Endothelial cell of umbilical vein (primary cell): ENCODE data around the gene DDX3X. TPM values are rescaled to one million over a fixed set of nuclear protein-coding genes. Genes with fewer than 3 reads are reported as not detected.
"Not testable (repeated sequence)": the region's sequence is repeated elsewhere in the genome, so short reads cannot be mapped to it uniquely, and the experiment has no call there.

ENCODE experiments used
- BruUV-seq: library from RNA; stranded (reverse); fragments of 400-500 nt; replicated peaks from 2 replicates; lab custom pipeline; 2021; lab: Mats Ljungman, UMichigan
- CTCF ChIA-PET: fragments of 300-600, 350-600 bp; sonication (Branson Sonifier 250); formaldehyde crosslinking; loops from one replicate; lab custom pipeline; 2021; ENCODE audit warnings: antibody characterized with exemption, inconsistent platforms; lab: Charles Lee
- POLR2A ChIA-PET: fragments of 300-600, 350-600 bp; sonication (Branson Sonifier 250); formaldehyde crosslinking; loops from one replicate; lab custom pipeline; 2021; ENCODE audit warnings: antibody characterized with exemption, inconsistent platforms; lab: Charles Lee
- DNase-seq: peaks from one replicate; pipeline ENCODE4 v3.0.0-alpha.2; 2011; ENCODE audit warnings: low read depth, low spot score
- FAIRE-seq: peaks from 2 replicates; lab custom pipeline; 2011; peaks lifted over from hg19 to GRCh38; lab: Jason Lieb, UNC
- H2AFZ ChIP-seq: 2 replicates; pipeline ENCODE4 v1.6.0; 2012; ENCODE audit warnings: low read depth, low read length, control low read depth, inconsistent platforms
- H3K27ac ChIP-seq: 2 replicates; pipeline ENCODE4 v1.5.1; 2011; ENCODE audit warnings: low read depth, mild to moderate bottlenecking, control low read depth, low read length, moderate library complexity; ENCODE audit not compliant: insufficient read depth
- H3K27me3 ChIP-seq, 2 experiments: 2 replicates each; pipeline versions ENCODE4 v1.6.0 to v1.6.1; 2011; ENCODE audit warnings: low read length in 2 of 2, mixed read lengths in 1 of 2; ENCODE audit not compliant: control insufficient read depth in 2 of 2, insufficient read depth in 2 of 2
- H3K36me3 ChIP-seq, 2 experiments: 2 replicates in 1 of 2; 3 replicates in 1 of 2; pipeline ENCODE4 v1.5.1; 2011; ENCODE audit warnings: low read length in 2 of 2, mild to moderate bottlenecking in 1 of 2, moderate library complexity in 1 of 2; ENCODE audit not compliant: control insufficient read depth in 2 of 2, insufficient read depth in 2 of 2; ENCODE audit errors: extremely low read depth in 1 of 2
- H3K4me1 ChIP-seq: 3 replicates; pipeline ENCODE4 v1.5.1; 2011; ENCODE audit warnings: mild to moderate bottlenecking, low read length; ENCODE audit not compliant: control insufficient read depth, insufficient read depth; ENCODE audit errors: extremely low read depth
- H3K4me2 ChIP-seq: 2 replicates; pipeline ENCODE4 v1.6.1; 2011; ENCODE audit warnings: low read length, control low read depth, mixed read lengths; ENCODE audit not compliant: insufficient read depth
- H3K4me3 ChIP-seq, 3 experiments: fragments of 200-600 bp in 1 of 3; sonication (generic), shearing (Covaris generic) in 1 of 3; replicated peaks in 1 of 3; 2 replicates each; pipeline ENCODE4 v1.5.1; 2011 to 2016; ENCODE audit warnings: control low read depth in 3 of 3, low read length in 3 of 3, mild to moderate bottlenecking in 2 of 3, inconsistent platforms in 1 of 3, low read depth in 1 of 3, moderate library complexity in 1 of 3; ENCODE audit not compliant: insufficient read depth in 1 of 3
- H3K79me2 ChIP-seq: 2 replicates; pipeline ENCODE4 v1.6.0; 2012; ENCODE audit warnings: low read length, inconsistent platforms; ENCODE audit not compliant: control insufficient read depth, insufficient read depth
- H3K9ac ChIP-seq: replicated peaks from 2 replicates; pipeline ENCODE3; 2011; ENCODE audit warnings: low read length, control low read depth; ENCODE audit not compliant: insufficient read depth; ENCODE audit errors: extremely low read depth
- H3K9me1 ChIP-seq: replicated peaks from 3 replicates; pipeline ENCODE4 v1.6.0; 2011; ENCODE audit warnings: mild to moderate bottlenecking, low read length; ENCODE audit not compliant: control insufficient read depth, insufficient read depth; ENCODE audit errors: extremely low read depth
- H3K9me3 ChIP-seq: replicated peaks from 2 replicates; pipeline ENCODE4 v1.5.1; 2012; ENCODE audit warnings: low read length, inconsistent platforms; ENCODE audit not compliant: control insufficient read depth, insufficient read depth
- H4K20me1 ChIP-seq: replicated peaks from 2 replicates; pipeline ENCODE3; 2011; ENCODE audit warnings: mild to moderate bottlenecking, low read length; ENCODE audit not compliant: control insufficient read depth, insufficient read depth; ENCODE audit errors: extremely low read depth
- EZH2 ChIP-seq: IDR thresholded peaks from 2 replicates; pipeline ENCODE4 v1.6.1; 2012; ENCODE audit warnings: borderline replicate concordance, low read depth, mild to moderate bottlenecking, moderate library complexity, low read length, inconsistent platforms; ENCODE audit not compliant: severe bottlenecking
- FOS ChIP-seq: IDR thresholded peaks from 2 replicates; pipeline ENCODE4 v1.6.1; 2011; ENCODE audit warnings: mild to moderate bottlenecking, low read length, moderate library complexity, borderline replicate concordance; ENCODE audit not compliant: insufficient read depth
- GATA2 ChIP-seq: IDR thresholded peaks from 2 replicates; pipeline ENCODE4 v1.7.0; 2011; ENCODE audit warnings: low read depth, mild to moderate bottlenecking, moderate library complexity, mixed read lengths, low read length; ENCODE audit not compliant: insufficient read length, insufficient read depth
- JUN ChIP-seq: IDR thresholded peaks from 2 replicates; pipeline ENCODE4 v1.6.1; 2011; ENCODE audit warnings: borderline replicate concordance, low read depth; ENCODE audit not compliant: insufficient read length, insufficient read depth
- MYC ChIP-seq: IDR thresholded peaks from one replicate; pipeline ENCODE4 v1.6.1; 2011; ENCODE audit warnings: mild to moderate bottlenecking, low read depth, low read length
- POLR2AphosphoS5 ChIP-seq: IDR thresholded peaks from 2 replicates; pipeline ENCODE4 v1.6.1; 2012; ENCODE audit warnings: low read depth, mild to moderate bottlenecking, control low read depth, low read length, moderate library complexity; ENCODE audit not compliant: insufficient read depth
- dilution Hi-C: fragments of 300-500 bp; cut with MboI; formaldehyde crosslinking; loops from one replicate; pipeline ENCODE4 v1.15.0; 2019; ENCODE audit warnings: low sequenced_read_pairs; ENCODE audit not compliant: extremely low pct_ligation_motif_present
- intact Hi-C: fragments of 100-400 bp; cut with micrococcal nuclease; formaldehyde crosslinking; loops from one replicate; pipeline ENCODE4 v1.10.0; 2022
- polyA plus RNA-seq, 4 experiments: library from polyadenylated mRNA; depleted of rRNA in 3 of 4; stranded (reverse) in 3 of 4; unstranded in 1 of 4; fragments of >200 nt; gene quantifications; 2 replicates each; pipeline versions ENCODE4 v1.2.1 to v1.2.3, GENCODE V29; 2011 to 2012; ENCODE audit warnings: missing spikeins in 1 of 4
- total RNA-seq: library from RNA; stranded (reverse); gene quantifications from 2 replicates; pipeline ENCODE4 v1.2.3, GENCODE V29; 2021
- TF ChIP-seq, protein P1 (sequence below): IDR thresholded peaks from 2 replicates; pipeline ENCODE4 v1.6.1; 2011; ENCODE audit not compliant: insufficient read depth, insufficient read length
- TF ChIP-seq, protein P2 (sequence below), 2 donors: IDR thresholded peaks; 1 replicate in 1 of 2; 2 replicates in 1 of 2; pipeline ENCODE4 v1.5.1; 2011; ENCODE audit warnings: low read length in 2 of 2, mild to moderate bottlenecking in 2 of 2, moderate library complexity in 2 of 2, control low read depth in 1 of 2, inconsistent platforms in 1 of 2, low read depth in 1 of 2; ENCODE audit not compliant: insufficient read depth in 1 of 2; ENCODE audit errors: extremely low read depth in 1 of 2

DDX3X gene
- total and polyA plus RNA-seq, 2 donors (not counting 3 experiments of a cell fraction or from before 2014, with no cell fraction given), result 48.5 to 300 TPM

DNA sequence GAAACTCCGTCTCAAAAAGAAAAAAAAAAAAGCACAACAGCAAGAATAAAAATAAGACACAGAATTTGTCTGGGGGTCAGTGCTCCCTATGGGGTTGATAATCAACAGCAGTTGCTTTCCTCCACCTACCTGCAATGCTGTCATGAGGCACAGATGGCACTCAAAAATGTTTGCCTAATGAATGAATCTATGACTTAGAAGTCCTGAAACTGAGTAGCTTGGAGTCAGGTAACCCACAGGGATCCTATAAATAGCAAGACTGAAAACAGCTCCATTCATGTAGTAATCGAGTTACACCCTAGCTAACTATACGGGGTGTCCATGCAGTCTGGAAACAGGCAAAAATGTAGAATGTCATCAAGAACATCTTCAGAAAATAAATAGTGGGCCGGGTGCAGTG, 19.8 kb upstream of the DDX3X start:
- ChIA-PET POLR2A (no interaction called here), CTCF (no interaction called here)
- Histone ChIP-seq H3K9me1 (no peaks in the 10 kb centered on the region), H3K9ac (no peak overlapping the region), H3K79me2 (no peaks in the 10 kb centered on the region), H3K4me2 (no peak overlapping the region), H3K27ac (no peak overlapping the region), H3K4me1 (no peaks in the 10 kb centered on the region), H3K36me3 (no peaks in the 10 kb centered on the region), H4K20me1 (no peaks in the 10 kb centered on the region), H3K27me3 (no peaks in the 10 kb centered on the region), H3K4me3 (no peak overlapping the region), H3K9me3 (no peaks in the 10 kb centered on the region), H2AFZ (no peak overlapping the region)
- no TSS peak for BruUV-seq
- TF ChIP-seq GATA2, result no peak
- DNase-seq, result no peak
- FAIRE-seq, result no peak
- intact Hi-C loops, result no loop called here
- dilution Hi-C loops, result no loop called here

DNA sequence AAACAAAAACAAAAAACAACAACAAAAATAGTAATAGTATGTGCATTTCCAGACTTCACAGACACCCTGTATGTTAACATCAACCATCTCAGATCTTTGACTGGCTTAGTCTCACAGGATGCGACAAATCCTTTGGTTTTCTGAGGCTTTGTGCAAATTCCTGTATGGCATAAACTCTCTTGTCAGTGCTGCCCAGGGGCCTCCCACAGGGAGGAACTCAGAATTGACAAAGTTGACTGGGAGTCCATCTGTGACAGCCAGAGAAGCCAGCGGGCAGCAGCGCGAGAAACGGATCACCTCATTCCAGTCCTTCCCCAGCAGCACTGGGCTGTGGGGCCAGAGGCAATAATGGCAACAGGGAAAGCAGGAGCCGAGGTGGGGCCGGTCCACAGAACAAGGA, 19.1 kb upstream of the DDX3X start:
- dilution Hi-C loops, result no loop called here
- no peak for FAIRE-seq
- CTCF ChIA-PET, result no interaction called here

DNA sequence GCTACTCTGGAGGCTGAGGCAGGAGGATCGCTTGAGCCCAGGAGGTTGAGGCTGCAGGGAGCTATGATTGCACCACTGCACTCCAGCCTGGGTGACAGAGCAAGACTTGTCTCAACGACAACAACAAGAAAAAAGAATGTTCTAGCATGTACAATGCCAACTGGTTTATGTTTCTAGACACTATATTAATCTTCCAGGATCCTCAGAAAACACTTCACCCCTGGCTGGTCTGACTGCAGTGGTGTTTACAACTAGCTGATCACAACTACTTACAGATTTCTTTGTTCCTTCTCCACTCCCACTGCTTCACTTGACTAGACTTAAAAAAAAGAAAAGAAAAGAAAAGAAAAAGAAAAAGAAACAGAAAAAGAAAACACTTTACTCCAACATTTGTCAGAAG, 17.7 kb upstream of the DDX3X start:
- H4K20me1 ChIP-seq, H3K9ac ChIP-seq, CTCF ChIA-PET, DNase-seq, FAIRE-seq, H3K4me1 ChIP-seq, POLR2A ChIA-PET, H3K36me3 ChIP-seq, dilution Hi-C loops, H3K27me3 ChIP-seq, H3K4me3 ChIP-seq, H2AFZ ChIP-seq, H3K9me3 ChIP-seq, intact Hi-C loops, H3K79me2 ChIP-seq, H3K4me2 ChIP-seq, BruUV-seq, H3K9me1 ChIP-seq, H3K27ac ChIP-seq: not testable (repeated sequence)

More for the DNA sequence above, 19.1 kb upstream of the DDX3X start:
- intact Hi-C loops, result no loop called here
- no peak overlapping the region for H3K27ac ChIP-seq
- no TSS peak for BruUV-seq
- H3K36me3 ChIP-seq, result no peaks in the 10 kb centered on the region
- TF ChIP-seq JUN (no peak), EZH2 (no peak), FOS (no peak), POLR2AphosphoS5 (no peak), MYC (no peak)
- TF ChIP-seq, protein P1, sequence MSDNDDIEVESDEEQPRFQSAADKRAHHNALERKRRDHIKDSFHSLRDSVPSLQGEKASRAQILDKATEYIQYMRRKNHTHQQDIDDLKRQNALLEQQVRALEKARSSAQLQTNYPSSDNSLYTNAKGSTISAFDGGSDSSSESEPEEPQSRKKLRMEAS, result no peak
- TF ChIP-seq, protein P2, sequence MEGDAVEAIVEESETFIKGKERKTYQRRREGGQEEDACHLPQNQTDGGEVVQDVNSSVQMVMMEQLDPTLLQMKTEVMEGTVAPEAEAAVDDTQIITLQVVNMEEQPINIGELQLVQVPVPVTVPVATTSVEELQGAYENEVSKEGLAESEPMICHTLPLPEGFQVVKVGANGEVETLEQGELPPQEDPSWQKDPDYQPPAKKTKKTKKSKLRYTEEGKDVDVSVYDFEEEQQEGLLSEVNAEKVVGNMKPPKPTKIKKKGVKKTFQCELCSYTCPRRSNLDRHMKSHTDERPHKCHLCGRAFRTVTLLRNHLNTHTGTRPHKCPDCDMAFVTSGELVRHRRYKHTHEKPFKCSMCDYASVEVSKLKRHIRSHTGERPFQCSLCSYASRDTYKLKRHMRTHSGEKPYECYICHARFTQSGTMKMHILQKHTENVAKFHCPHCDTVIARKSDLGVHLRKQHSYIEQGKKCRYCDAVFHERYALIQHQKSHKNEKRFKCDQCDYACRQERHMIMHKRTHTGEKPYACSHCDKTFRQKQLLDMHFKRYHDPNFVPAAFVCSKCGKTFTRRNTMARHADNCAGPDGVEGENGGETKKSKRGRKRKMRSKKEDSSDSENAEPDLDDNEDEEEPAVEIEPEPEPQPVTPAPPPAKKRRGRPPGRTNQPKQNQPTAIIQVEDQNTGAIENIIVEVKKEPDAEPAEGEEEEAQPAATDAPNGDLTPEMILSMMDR (IDR thresholded peaks at IDR 0.05; ENCODE audit: extremely low read depth in 1 of 2, insufficient read depth in 1 of 2, low read depth in 1 of 2, low read length in 2 of 2), result no peak
- H3K4me2 ChIP-seq, result no peak overlapping the region
- H2AFZ ChIP-seq, result no peak overlapping the region
- no peak overlapping the region for H3K9ac ChIP-seq
- H3K4me3 ChIP-seq, result no peak overlapping the region
- no peaks in the 10 kb centered on the region for H3K9me3 ChIP-seq
- no peaks in the 10 kb centered on the region for H3K9me1 ChIP-seq
- H3K4me1 ChIP-seq, result no peaks in the 10 kb centered on the region
- H3K27me3 ChIP-seq, result no peaks in the 10 kb centered on the region
- DNase-seq, result no peak
- no peaks in the 10 kb centered on the region for H3K79me2 ChIP-seq
- no peaks in the 10 kb centered on the region for H4K20me1 ChIP-seq
- POLR2A ChIA-PET, result no interaction called here
